NCI-H446 (cell line): Measurements from ENCODE around the gene CYP11A1.

ENCODE experiments used
- DNase-seq, 2 experiments: peaks; one replicate each; lab custom pipeline; 2025; lab: John Stamatoyannopoulos, UW

The CYP11A1 gene

DNA sequence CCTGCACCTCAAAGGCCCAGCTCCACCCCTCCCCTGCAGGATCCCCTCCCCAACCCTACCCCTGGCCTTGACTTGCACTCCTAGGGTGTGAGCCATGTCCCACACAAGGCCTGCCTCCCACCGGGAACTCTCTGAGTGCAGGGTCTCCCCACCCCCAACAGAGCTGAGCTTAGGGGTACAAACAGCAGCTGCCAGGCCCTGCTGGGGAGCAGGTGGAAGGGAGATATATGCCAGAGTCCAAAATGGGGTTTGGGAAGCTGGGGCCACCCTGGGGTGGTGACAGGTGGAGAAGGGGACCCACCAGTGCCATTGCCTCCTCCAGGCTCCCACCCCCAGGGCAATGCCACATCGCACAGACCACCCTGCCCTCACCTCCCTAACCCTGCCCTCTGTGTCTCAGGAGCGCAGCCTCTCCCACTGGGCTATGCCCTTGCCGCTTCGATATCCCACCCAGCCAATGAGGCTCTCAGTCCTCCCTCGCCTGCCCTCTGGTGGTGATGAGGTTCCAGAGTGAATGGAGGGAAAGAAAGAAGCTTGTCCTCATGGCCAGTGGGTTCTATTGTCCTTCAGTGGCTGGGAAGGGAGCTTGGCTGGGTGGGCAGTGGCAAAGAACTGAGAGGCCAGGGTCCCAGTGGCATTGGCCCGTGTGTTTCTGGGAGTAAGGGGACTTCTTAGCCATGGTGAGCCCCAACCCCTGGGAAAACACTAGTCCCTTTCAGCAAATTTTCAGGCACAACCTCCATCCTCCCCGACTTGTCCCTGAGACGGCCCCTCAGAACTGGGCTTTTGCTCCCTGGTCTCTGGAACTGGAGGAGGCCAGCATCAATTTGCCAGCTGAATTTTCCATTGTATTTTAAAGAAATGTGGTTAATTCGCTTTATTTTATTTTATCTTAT is 46.8 kb downstream of the CYP11A1 start:
- DNase-seq = peak; percentile 62 to 80

DNA sequence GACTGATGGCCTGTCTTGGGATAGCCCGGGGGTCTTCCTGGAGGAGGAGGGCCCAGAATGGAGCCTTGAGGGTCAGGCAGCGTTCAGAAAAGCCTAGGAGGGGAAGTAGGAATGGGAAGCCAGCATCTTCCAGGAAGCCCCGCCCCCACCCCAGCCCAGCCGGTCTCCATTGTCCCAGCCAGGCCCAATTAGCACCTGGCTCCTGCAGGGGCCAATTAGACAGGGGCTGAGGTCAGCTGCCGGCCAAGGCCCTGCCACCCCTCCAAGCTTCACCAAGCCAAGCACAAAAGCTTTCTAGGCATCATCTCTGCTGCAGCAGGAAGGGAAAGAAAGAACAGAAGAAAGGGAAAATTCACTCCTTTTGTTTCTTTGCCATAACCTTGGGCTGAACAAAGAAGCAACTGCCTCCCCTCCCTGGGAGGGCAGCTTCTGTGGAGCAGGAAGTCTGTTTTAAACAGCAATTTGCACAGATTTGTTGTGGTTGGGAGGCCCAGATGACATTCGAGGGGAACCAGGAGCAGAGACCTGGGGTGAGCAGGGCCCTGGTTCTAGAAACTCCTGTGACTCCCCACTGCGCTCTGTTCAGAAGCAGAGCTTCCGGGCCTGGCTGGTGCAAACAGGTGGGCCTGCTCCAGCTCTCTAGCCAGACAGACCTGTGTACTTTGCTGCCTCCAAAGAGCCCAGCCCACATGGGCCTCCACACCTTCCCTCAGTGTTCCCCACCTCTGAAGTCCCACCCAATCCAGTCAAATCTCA is 47.7 kb downstream of the CYP11A1 start:
- DNase-seq = no peak

DNA sequence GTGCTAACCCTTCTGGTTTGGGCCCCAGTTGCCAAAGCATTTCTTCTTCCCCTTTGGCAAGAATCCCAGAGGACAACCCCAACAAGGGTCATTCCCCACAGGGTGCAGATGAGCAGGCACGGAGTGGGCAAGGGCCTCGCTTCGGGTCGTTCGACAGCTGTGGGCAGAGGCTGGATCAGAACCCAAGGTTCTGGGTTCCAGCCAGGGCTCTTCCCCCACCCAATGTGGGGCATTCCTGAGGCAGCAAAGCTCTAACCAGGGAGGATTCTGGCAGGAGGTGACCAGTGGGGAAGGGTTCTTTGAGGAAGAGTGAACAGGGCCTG is 48.3 kb downstream of the CYP11A1 start:
- DNase-seq = no peak

DNA sequence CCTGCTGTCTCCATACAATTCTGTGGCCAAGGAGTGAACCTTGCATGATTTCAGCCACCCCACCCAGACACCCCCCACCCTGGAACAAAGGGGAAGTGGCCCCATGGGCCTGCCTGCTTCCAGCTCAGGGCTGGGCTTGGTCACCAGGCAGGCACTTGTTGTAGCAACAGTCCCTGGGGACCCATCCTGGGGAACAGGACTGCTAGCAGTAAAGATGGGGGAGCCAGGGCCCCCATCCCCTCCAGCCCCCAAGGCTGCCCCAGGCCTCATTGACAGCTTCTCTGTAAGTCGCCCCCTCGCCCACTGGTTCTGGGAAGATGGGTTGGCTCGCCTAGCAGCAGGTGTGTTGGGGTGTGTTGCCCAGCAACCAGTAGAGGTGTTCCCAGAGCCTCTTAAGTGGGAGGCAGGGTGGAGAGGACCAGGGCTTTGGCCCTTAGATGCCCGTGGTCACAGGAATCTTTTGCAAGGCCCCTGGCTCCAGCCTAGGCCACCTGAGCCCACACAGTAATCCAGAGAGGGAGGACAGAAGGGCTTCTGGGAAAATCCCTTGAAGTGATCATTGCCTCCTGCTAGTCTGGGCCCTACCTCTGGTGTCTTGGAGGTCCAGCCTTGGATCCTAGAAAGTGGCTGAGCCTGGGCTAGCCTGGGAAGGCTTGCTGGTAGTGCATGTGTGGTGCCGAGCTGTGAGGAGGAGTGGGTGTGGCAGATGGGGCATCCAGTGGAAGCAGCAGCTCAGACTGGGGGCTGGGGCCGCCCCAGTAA is 48.9 kb downstream of the CYP11A1 start:
- no peak for DNase-seq

DNA sequence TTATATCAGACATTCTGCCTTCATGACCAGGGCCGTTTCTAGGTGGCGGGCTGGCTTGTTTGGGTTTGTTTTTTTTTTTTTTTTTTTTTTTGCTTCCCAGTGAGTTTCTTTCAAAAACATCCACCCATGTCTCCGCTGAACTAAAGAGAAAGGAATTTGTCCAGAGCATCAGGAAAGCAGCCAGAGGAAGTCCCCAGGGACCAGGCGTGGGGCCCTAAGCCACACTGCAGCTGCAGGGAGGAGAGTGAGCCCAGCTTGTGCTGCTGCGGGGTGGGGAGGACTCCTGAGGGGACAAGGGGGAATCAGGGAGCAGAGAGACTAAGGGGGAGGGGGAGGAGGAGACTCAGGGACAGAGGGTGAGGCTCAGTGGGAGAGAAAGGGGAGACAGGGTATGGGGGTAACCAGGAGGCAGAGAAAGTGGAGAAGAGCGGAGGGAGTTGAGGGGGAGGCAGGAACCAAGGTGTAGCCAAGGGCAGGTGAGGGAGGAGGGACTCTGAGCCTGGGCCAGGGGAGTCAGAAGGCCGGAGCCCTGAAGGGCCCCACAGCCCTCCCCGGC is 49.5 kb downstream of the CYP11A1 start:
- peak in 1 of 2 experiments; percentile 72 for DNase-seq

DNA sequence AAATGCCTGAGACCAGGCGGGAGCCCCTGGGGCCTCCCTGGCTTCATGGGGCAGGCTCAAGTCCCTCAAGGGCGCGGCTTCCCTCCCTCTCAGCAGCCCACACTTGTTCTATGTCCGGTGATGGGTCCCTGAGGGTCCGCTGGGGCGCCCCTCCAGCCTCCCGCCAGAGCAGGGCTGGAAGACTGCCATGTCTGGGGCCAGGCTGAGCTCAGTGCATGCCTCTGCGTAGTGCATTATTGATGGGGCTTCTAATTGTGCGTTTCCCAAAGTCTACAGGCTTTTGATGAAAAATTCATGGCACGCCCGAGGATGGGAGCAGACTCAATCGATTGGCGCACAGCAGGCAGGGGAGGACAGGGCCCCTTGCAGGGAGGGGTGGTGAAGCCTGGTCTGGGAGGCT is 51.3 kb downstream of the CYP11A1 start:
- no peak for DNase-seq

DNA sequence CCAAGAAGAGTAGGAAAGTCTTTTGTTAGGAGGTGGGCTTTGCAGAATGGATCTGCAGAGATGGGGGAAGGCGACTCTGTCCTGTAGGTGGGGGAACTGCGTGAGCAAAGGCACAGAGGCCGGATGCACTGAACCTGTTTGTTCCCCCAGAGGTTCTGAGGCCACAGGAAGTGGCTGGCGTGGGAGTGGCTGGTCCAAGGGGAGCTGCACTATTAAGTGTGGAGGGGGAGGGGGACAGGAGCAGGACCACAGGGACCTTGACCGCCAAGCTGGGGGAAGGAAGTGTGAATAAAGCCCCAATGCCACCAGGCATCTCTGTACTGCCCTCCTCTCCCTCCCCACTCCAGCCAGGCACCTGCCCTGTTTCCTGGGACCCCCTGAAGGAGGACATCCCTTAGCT is 51.8 kb downstream of the CYP11A1 start:
- DNase-seq = no peak

DNA sequence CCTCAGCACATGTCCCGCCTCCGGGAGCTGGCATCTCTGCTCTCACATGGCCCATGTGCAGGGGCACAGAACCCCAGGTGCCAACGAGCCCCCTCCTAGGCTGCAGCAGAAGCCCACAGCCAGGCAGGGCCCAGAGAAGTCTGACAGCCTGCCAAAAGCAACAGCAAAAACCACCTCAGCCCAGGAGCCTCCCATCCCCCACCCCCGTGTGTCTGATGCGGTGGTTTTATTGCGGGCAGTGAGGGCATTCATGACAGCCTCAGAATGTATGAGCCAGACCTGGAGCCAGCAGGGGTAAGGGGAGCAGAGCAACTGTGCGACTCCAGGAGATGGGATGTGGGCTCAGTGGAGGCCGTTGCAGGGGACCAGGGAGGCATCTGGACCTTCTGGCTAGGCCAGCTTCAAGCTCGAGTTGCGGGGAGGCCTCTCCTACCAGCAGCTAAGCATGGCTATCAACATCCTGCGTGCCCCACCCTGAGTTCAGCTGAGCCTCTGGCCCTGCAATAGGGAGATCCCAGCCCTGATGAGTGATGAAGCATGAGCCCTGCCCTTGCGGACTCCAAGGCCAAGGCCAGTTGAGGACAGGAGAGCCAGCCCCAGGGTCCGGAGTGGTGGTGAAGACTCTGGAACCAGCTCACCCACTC is 52.5 kb downstream of the CYP11A1 start:
- peak in 1 of 2 experiments; percentile 49 for DNase-seq

DNA sequence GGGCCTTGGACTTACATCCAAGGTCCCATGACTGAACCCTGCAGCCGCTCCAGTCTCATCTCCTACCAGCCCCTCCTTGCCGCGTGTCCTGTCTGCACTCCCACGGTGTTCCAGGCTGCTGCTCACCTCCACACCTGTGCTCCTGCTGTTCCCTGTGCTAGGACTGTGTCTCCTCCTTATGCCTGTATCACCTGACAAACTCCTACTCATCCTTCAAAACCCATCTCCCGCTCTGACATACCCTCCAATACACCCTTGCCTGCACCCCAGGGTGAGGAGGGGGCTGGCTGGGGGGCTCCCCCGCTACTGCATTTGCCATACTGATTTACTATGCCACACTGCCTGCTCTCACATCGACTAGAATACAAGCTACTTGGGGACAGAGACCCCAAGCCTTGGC is 53.6 kb downstream of the CYP11A1 start:
- no peak for DNase-seq

DNA sequence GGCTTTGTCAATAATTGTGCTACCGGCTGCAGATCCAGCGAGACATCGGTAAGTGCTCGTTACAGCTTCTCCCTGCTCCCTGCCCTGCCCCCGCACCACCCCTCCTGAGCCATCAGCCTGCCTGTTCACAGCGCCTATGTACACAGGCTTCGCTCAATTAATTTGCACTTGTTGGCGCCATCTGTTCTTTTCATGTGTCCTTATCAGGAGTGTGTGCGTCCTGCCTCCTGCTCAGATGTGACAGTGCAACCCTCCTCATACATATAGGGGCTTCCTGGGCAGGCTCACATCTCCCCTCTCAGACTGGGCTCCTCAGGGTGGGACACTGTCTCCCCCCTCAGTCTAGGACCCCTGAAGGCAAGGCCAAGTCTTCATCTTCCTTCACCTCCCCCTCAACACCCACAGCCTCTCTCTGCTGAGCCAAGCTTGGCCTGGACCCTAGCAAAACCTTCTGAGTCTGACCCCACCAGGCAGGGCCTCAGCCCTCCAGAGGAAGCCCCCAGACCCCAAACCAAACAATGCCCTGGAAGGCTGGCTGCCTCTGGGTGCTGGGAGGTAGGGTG is 54.9 kb downstream of the CYP11A1 start:
- peak; percentile 80 to 83 for DNase-seq

DNA sequence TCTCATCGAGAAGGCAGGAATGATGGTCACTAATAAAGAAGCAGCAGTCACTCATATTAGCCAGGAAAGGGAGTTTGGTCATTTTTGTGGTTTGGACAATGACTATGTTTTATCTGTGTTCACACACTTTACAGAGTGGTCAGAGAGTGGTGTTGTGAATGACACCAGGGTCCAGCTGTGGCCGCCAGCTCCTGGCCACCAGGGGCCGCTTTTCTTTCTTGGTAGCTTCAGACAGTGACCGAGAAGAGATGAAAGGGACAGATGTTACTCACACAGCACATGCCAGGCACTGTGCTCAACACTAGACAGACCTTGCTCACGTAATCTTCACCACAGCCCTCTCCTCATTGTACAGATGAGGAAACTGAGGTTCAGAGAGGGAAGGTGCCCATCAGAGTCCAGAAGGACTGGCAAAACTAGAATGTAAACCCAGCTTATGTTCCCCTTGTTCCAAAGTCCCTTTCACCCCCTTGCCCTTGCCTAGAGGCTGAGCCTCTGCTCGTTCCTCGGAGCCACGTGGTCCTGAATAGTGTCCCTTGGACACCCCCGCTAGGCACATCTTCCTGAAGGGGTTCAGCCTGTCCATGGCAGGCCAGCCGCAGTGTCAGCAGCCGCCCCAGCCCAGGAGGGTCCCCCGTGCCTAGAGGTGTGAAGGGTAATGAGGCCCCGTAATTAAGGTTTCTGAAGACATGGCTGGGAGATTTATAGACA is 55.6 kb downstream of the CYP11A1 start:
- DNase-seq = no peak

DNA sequence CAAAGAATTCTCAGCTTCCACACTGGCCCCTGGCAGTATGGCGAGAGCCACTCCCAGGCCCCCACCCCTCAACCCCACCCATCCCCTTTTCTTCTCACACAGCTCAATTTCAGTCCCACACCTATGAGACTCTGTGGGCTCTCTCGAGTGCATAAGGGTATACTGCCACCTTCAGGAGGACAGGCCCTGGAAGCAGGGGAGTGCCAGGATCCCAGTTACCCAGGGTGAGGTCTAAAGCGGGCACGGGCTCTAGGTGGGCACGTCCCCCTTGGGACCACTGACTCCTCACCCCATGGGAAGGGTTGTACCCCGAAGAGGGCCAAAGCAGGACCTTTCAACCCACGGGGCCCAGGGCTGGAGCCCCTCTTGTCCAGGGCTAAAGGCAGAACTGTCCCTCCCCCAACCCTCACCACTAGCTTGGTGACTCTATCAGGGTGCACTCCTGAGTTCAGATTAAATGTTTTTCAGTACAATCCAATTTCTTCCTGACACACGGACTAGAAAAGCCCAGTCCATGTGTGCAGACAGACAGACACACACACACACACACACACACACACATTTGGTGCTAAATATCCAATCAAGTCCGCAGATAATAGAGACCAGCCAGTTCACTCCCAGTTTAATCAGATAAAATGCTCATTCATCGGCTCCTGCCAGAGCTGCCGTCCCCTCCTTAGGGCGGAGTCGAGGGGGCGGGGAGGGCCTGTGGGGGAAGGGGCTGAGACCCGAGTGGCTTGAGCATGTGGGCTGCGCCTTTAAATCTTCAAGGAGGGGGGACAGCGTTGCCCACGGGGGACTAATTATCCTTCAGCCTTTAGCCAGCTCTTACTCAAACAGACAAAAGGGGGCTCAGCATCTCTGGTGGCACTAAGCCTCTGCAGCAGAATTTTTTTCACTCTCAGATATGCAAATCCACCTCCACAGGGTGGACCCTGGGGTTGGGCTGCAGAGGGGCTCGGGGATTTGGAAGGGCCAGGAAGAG is 59.3 kb downstream of the CYP11A1 start:
- peak; percentile 47 to 84 for DNase-seq

DNA sequence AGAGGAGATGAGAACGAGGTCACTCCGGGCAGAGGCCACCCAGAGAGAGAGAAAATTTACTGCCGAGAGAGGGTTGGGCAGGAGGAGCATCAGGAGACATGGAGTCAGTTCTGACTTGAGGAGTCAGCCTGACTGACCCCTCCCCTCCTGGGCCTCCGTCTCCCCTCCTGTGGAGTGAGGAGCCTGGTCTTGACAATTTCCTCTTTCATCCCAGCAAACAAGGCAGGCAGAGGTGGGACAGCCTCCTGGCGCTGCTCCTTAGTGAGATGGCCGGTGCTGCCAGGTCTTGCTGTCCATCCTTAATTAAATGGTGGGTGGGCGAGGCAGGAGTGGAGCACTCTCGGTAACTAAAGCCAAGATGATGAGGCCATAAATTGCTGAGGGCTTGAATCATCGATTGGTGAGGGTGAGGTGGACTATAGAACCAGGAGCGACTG is 60.6 kb downstream of the CYP11A1 start:
- DNase-seq = no peak

DNA sequence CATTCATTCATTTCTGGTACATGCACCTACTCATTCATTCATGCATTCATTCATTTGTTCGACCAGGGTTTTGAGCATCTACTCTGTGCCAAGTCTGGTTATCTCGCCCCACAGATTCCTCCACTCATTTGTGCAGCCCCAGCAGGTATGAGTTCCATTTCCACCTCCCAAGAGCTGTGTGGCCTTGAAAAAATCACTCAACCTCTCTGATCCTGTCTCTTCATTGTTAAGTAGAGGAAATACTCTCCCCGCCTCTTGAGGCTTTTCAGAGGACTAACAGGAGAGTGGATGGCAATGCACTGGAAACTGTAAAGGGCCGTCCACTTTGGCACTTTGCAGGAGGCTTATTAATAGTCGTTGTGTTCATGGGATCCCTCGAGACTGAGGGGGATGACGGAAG is 61.8 kb downstream of the CYP11A1 start:
- DNase-seq = no peak

DNA sequence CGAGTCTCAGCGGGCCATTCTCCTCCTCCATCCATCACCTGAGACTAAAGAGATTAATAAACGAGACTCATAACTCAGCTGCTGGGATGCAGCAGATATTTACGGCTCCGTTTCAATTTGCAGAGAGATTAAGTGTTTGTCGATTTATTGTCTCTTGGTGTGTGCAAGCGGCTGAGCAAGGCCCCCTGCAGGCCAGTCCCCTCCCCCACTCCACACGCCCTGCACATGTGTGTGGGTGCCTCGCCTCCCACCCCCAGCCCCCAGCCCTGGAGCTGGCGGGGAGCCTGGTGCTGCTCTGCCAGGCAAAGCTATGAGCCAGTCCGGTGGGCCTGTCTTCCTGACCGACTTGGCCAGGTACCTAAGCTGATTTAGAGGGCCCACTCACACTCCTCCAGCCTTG is 63.0 kb downstream of the CYP11A1 start:
- no peak for DNase-seq

DNA sequence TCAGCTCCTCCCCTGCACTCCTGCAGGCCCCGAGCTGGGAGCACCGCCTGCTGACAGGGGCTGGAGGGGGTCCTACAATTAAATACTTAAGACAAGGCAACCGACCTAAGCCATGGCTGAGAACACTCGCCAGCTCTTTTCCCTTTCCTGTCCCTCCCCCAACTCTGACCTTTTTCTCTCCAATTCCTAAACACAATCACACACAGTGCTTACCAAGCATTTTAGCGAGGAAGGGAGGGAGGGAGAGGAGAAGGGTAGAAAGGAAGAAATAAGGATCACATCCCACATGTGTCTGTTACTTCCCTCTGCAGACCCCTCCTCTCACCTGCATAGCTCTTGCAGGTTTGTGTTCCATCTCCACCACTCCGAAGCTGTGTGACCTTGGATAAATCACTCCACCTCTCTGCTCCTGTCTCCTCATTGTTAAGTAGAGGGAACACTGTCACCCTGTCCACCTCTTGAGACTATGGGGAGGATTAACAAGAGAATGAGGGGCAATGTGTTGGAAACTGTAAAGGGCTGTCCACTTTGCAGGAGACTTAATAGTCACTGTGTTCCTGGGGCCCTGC is 63.6 kb downstream of the CYP11A1 start:
- no peak for DNase-seq

DNA sequence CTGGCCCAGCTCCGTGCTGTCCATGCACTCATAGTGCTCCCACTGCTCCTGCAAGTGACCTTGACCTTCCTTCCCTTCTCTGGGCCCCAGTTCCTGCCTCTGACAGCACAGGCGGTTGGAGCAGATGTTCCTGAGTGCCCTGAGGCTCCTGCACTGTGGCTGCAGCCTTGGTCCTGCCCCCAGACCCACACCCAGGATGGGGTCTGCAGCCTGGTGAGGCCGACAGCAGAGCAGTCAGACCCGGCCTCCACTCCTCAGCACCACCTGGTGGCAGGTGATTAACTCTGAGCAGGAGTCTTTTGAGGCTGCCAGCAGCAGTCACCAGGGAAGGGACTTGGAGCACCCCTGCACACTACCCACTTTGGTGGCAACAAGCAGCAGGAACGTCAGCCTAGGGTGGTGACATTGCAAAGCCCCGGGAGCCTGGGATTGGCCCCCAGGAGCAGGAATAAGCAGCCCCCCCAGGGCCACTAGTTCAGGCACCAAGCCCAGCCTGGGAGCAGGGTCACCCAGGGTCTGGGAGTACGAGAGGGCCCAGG is 64.6 kb downstream of the CYP11A1 start:
- peak in 1 of 2 experiments; percentile 49 for DNase-seq

DNA sequence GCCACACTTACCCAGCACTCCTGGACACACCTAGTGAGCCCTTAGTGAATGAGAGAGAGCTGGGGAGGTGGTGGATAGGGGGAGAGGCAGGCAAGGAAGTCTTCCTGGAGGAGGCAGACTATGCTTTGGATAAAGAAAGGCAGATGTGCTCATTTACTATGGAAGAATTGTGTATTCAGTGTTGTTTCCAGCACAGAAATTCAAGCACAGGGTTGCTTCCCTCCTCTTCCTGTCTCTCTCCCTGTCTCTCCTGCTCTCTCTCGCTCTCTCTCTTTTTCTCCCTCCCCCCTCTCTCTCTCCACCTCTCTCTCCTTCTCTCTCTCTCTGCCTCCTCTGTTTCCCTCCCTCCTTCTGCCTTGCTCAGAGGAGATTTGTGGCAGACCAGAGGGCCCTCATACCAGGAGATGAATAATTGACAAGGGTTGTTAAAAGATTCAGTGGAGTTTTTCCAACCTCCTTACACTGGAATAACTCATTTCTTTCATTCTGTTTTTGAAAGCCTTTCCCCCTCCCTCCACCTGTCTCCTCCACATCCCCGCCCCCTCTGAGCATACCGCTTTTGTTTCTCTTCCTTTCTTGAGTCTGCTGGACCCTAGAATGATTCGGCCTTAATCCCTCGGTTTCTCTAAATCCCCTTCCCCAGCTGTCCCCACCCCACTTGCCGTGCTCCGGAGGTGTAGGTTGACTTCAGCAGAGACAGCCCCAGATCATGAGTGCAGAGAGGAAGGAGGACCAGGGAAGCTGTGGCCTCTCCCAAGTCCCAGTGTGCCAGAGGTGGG is 65.7 kb downstream of the CYP11A1 start:
- DNase-seq = no peak
